BLaER1 (cell line): Measurements from ENCODE around the gene RRH.
"Not testable (repeated sequence)": the region's sequence is repeated elsewhere in the genome, so short reads cannot be mapped to it uniquely, and the experiment has no call there.

Source experiments
- H3K27ac ChIP-seq: shearing (Covaris generic); formaldehyde crosslinking; 2 replicates; pipeline ENCODE4 v1.8.1; 2022
- H3K27me3 ChIP-seq: shearing (Covaris generic); formaldehyde crosslinking; 2 replicates; pipeline ENCODE4 v1.8.1; 2022
- H3K36me3 ChIP-seq: shearing (Covaris generic); formaldehyde crosslinking; 2 replicates; pipeline ENCODE4 v1.8.1; 2022
- H3K4me1 ChIP-seq: shearing (Covaris generic); formaldehyde crosslinking; 2 replicates; pipeline ENCODE4 v1.8.1; 2022
- H3K4me2 ChIP-seq: shearing (Covaris generic); formaldehyde crosslinking; 2 replicates; pipeline ENCODE4 v1.8.1; 2022
- H3K4me3 ChIP-seq: shearing (Covaris generic); formaldehyde crosslinking; 2 replicates; pipeline ENCODE4 v1.8.1; 2022
- H3K9ac ChIP-seq: shearing (Covaris generic); formaldehyde crosslinking; 2 replicates; pipeline ENCODE4 v1.8.1; 2022
- H3K9me3 ChIP-seq: shearing (Covaris generic); formaldehyde crosslinking; 2 replicates; pipeline ENCODE4 v1.8.1; 2022
- H4K20me1 ChIP-seq: shearing (Covaris generic); formaldehyde crosslinking; 2 replicates; pipeline ENCODE4 v1.8.1; 2022
- Cebpa-rat ChIP-seq: shearing (Covaris generic); IDR thresholded peaks from 2 replicates; pipeline ENCODE4 v1.8.1; 2022

Gene RRH, protein sequence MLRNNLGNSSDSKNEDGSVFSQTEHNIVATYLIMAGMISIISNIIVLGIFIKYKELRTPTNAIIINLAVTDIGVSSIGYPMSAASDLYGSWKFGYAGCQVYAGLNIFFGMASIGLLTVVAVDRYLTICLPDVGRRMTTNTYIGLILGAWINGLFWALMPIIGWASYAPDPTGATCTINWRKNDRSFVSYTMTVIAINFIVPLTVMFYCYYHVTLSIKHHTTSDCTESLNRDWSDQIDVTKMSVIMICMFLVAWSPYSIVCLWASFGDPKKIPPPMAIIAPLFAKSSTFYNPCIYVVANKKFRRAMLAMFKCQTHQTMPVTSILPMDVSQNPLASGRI

DNA sequence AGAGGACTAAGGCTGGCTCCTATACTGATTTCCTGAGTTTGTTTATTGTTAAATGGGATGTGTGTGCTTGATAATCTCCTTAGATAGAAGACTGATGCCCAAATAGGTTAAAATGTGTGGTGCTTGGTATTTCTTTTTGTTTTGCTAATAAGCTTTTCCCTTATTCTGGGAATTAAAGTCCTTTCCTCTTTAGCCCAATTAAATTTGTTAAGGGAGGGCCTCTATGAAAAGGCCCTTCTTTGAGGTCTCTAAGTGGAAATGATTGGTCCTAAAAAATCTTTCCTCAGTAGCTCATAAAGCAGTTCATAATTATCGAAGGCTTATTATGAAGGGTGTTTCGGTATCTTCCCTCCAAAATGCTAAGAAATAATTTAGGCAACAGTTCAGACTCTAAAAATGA is at the start of gene RRH:
Gene RRH, plus strand, starts transcription at position 301 of the 400 bp plus-strand sequence. Its CDS starts 56 bp downstream, at position 357.
- no peak for TF ChIP-seq Cebpa-rat
- H4K20me1 ChIP-seq = peaks cover 9% of the 10 kb centered on the region
- peaks cover 26% of the 10 kb centered on the region for H3K36me3 ChIP-seq
- no peak within 1 kb of the TSS for H3K4me3 ChIP-seq
- H3K9ac ChIP-seq = no peak within 1 kb of the TSS
- H3K4me1 ChIP-seq = no peaks in the 10 kb centered on the region
- no peak within 1 kb of the TSS for H3K4me2 ChIP-seq
- no peaks in the 10 kb centered on the region for H3K27me3 ChIP-seq
- H3K27ac ChIP-seq = no peak within 1 kb of the TSS
- no peaks in the 10 kb centered on the region for H3K9me3 ChIP-seq

GRCh38 chr4:109782092-109782491 is 45.7 kb upstream of the RRH start:
- H3K9ac ChIP-seq, H3K4me3 ChIP-seq: not testable (repeated sequence)

DNA sequence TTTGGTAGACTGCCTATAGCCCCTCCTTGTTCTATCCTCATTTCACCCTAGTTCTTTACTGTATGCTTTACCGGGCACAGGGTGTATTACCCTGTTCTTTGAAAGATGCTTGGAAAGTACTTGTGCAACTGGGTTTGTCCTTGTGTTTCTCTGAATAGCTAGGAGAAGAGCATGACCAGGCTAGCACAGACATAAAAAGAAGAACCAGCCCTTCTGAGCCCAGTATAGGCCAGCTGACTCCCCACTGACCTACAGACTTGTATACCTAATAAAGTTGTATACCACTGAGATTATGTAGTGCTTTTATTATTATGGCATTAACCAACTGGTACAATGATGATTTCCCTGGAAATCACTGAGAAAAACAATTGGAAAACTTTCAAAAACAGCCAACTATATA is 40.9 kb upstream of the RRH start:
- Histone ChIP-seq H3K4me1 (no peaks in the 10 kb centered on the region), H3K4me3 (no peak overlapping the region), H3K36me3 (no peaks in the 10 kb centered on the region), H3K9ac (no peak overlapping the region), H3K9me3 (no peaks in the 10 kb centered on the region), H4K20me1 (no peaks in the 10 kb centered on the region), H3K27ac (no peak overlapping the region), H3K4me2 (no peak overlapping the region), H3K27me3 (no peaks in the 10 kb centered on the region)
- TF ChIP-seq Cebpa-rat = no peak

More at GRCh38 chr4:109782092-109782491, 45.7 kb upstream of the RRH start:
- not testable (repeated sequence) for H3K27ac ChIP-seq, H3K4me2 ChIP-seq, H3K9me3 ChIP-seq, H3K4me1 ChIP-seq, H3K27me3 ChIP-seq, H4K20me1 ChIP-seq, H3K36me3 ChIP-seq

DNA sequence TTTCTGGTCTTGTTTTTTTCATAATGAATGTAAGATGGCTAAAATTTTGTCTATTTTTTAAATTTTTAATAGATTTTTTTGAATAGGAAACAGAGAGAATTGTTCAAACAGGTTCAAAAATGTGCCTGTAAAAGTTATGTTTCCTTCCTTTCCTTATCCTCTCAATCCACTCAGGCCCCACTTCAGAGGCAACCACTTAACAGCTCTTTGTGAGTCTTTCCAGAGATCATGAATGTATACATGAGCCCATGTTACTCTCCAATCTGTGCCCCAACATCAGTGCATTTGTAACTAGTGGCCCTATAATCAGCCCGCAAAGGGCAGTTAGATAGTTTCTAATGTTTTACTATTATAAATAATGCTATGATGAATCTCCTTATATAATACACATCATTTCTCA is 40.0 kb upstream of the RRH start:
- H3K4me2 ChIP-seq = no peak overlapping the region
- H3K4me3 ChIP-seq = no peak overlapping the region
- no peaks in the 10 kb centered on the region for H3K36me3 ChIP-seq
- H4K20me1 ChIP-seq = no peaks in the 10 kb centered on the region
- no peak for TF ChIP-seq Cebpa-rat
- H3K9ac ChIP-seq = no peak overlapping the region
- H3K9me3 ChIP-seq = no peaks in the 10 kb centered on the region
- H3K27me3 ChIP-seq = no peaks in the 10 kb centered on the region
- H3K27ac ChIP-seq = no peak overlapping the region
- H3K4me1 ChIP-seq = no peaks in the 10 kb centered on the region

DNA sequence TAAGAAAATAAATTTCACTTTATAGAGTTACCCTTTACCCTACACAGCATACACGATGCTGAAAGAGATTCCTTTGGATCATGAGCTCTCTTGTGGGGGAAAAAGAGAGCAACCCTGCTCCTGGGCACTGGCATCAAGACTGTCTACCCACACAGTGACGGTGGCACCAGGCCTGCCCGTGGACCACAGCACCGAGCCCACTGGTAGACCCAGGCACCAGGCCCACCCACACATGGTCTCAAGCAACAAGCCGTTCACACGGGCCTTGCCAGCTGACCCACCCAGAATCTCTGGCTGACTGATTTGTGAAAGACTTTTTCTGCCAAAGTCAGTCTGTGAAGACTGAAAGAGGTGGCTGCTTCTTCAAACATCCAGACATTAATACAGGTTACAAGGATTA is 32.7 kb upstream of the RRH start:
- no peak for TF ChIP-seq Cebpa-rat
- Histone ChIP-seq H3K9me3 (peaks cover 12% of the 10 kb centered on the region), H3K4me2 (no peak overlapping the region), H3K4me1 (no peaks in the 10 kb centered on the region), H3K9ac (no peak overlapping the region), H3K27me3 (no peaks in the 10 kb centered on the region), H3K27ac (no peak overlapping the region), H3K4me3 (no peak overlapping the region), H3K36me3 (no peaks in the 10 kb centered on the region), H4K20me1 (no peaks in the 10 kb centered on the region)

DNA sequence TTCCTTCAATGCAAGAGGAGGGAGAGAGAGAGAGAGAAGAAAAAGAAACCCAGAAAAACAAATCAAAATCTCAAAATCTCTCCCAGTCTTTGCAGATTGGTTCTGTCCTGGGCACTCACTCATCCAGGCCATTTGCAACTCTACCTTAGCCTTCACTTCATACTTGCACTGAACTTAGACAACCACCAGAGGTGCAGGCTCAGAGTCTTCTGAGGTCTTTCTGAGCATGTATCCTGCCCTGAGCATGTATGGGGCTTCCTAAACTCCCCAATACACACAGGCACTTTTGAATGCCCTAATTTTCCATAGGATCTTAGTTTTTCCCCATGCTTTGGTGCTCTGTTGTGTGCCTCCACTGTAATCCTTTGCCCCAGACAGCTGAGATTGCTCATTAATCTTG is 28.9 kb upstream of the RRH start:
- no peaks in the 10 kb centered on the region for H3K4me1 ChIP-seq
- no peaks in the 10 kb centered on the region for H3K27me3 ChIP-seq
- H3K4me2 ChIP-seq = no peak overlapping the region
- no peaks in the 10 kb centered on the region for H3K36me3 ChIP-seq
- H4K20me1 ChIP-seq = no peaks in the 10 kb centered on the region
- no peak overlapping the region for H3K9ac ChIP-seq
- no peak overlapping the region for H3K4me3 ChIP-seq
- TF ChIP-seq Cebpa-rat = no peak
- H3K27ac ChIP-seq = no peak overlapping the region
- H3K9me3 ChIP-seq = peaks cover 12% of the 10 kb centered on the region

- no peaks in the 10 kb centered on the region for H3K27me3 ChIP-seq
- H3K27ac ChIP-seq = no peak overlapping the region
- no peak overlapping the region for H3K4me2 ChIP-seq
- no peaks in the 10 kb centered on the region for H3K4me1 ChIP-seq
- H4K20me1 ChIP-seq = no peaks in the 10 kb centered on the region
- no peak overlapping the region for H3K9ac ChIP-seq
- peaks cover 4% of the 10 kb centered on the region for H3K9me3 ChIP-seq
- H3K36me3 ChIP-seq = no peaks in the 10 kb centered on the region
- H3K4me3 ChIP-seq = no peak overlapping the region
- no peak for TF ChIP-seq Cebpa-rat
Observed at GRCh38 chr4:109801099-109801789, 26.5 kb upstream of the RRH start.

DNA sequence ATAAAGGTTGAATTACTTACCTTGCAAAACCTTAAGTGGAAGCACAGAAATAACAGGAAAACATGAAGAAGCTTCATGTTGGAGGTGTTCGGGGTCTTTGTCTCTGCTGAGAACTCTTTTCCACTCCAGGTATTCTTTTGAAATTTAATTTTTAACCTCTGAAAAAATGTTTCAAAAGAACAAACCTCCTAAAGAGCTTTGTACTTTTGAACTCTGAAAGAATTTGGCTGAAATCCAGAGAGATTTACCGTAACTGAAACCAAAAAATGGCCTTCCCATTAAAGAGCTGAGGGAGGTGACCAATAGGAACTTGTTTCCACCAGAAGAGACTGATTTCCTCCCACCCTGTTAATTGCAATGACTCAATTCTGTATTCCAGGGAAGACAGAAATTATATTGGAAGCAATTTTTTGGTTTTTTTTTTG is 25.9 kb upstream of the RRH start, which contains the start of gene CFI:
Gene CFI, minus strand, starts transcription at position 105 of the 425 bp plus-strand sequence. Its CDS starts 28 bp downstream, at position 77.
- Histone ChIP-seq H3K9ac (no peak within 1 kb of the TSS), H3K4me2 (no peak within 1 kb of the TSS)

GRCh38 chr4:109803924-109804571 is 23.7 kb upstream of the RRH start:
- no peak overlapping the region for H3K27ac ChIP-seq
- H3K4me1 ChIP-seq = no peaks in the 10 kb centered on the region
- TF ChIP-seq Cebpa-rat = no peak
- no peaks in the 10 kb centered on the region for H3K9me3 ChIP-seq
- no peaks in the 10 kb centered on the region for H4K20me1 ChIP-seq
- no peak overlapping the region for H3K9ac ChIP-seq
- no peaks in the 10 kb centered on the region for H3K27me3 ChIP-seq
- H3K4me2 ChIP-seq = no peak overlapping the region
- H3K4me3 ChIP-seq = no peak overlapping the region
- no peaks in the 10 kb centered on the region for H3K36me3 ChIP-seq

More for the DNA sequence above, 25.9 kb upstream of the RRH start, which contains the start of gene CFI:
- no peaks in the 10 kb centered on the region for H4K20me1 ChIP-seq
- TF ChIP-seq Cebpa-rat = no peak
- no peaks in the 10 kb centered on the region for H3K9me3 ChIP-seq
- H3K36me3 ChIP-seq = no peaks in the 10 kb centered on the region
- H3K27me3 ChIP-seq = no peaks in the 10 kb centered on the region
- no peaks in the 10 kb centered on the region for H3K4me1 ChIP-seq
- no peak within 1 kb of the TSS for H3K4me3 ChIP-seq
- no peak within 1 kb of the TSS for H3K27ac ChIP-seq

- H3K27me3 ChIP-seq = no peaks in the 10 kb centered on the region
- no peak overlapping the region for H3K4me2 ChIP-seq
- no peak overlapping the region for H3K9ac ChIP-seq
- no peak for TF ChIP-seq Cebpa-rat
- H3K9me3 ChIP-seq = no peaks in the 10 kb centered on the region
- H3K4me1 ChIP-seq = peaks cover 4% of the 10 kb centered on the region
- H3K36me3 ChIP-seq = no peaks in the 10 kb centered on the region
- H3K4me3 ChIP-seq = no peak overlapping the region
- no peak overlapping the region for H3K27ac ChIP-seq
- no peaks in the 10 kb centered on the region for H4K20me1 ChIP-seq
Observed at GRCh38 chr4:109809655-109810054, 18.1 kb upstream of the RRH start.
